K562 (cell line): ENCODE measurements around the gene AASDH. TPM values are rescaled to one million over a fixed set of nuclear protein-coding genes. Genes with fewer than 3 reads are reported as not detected.

Experiments used
- C11orf30 ChIP-seq: fragments of 450-650 bp; IDR thresholded peaks from 2 replicates; pipeline ENCODE4 v1.6.1; 2016; ENCODE audit warnings: low read depth, mild to moderate bottlenecking
- DPF2 ChIP-seq: fragments of 450-650 bp; IDR thresholded peaks from 2 replicates; pipeline ENCODE4 v1.6.1; 2016
- GATAD2B ChIP-seq: fragments of 450-650 bp; IDR thresholded peaks from 2 replicates; pipeline ENCODE4 v1.6.1; 2017; ENCODE audit warnings: mild to moderate bottlenecking, borderline replicate concordance
- HNRNPUL1 ChIP-seq: fragments of 200-400 bp; formaldehyde crosslinking; IDR thresholded peaks from 2 replicates; pipeline ENCODE4 v1.6.1; 2017; ENCODE audit warnings: low read length
- JUND ChIP-seq, 2 experiments: IDR thresholded peaks; 2 replicates in 1 of 2; 3 replicates in 1 of 2; pipeline ENCODE4 v1.6.1; 2011; ENCODE audit warnings: borderline replicate concordance in 2 of 2, low read depth in 2 of 2, low read length in 2 of 2, improper control_type of control experiment in 1 of 2, missing biosample characterization in 1 of 2, missing genetic modification characterization in 1 of 2, missing genetic modification reagents in 1 of 2
- NFIX ChIP-seq: fragments of 250-450 bp; sonication (Bioruptor Pico); IDR thresholded peaks from 2 replicates; pipeline ENCODE4 v1.4.0; 2020; ENCODE audit warnings: low read depth, mild to moderate bottlenecking, moderate library complexity
- NFYB ChIP-seq: IDR thresholded peaks from 2 replicates; pipeline ENCODE4 v1.6.1; 2011; ENCODE audit warnings: mild to moderate bottlenecking, moderate library complexity; ENCODE audit not compliant: insufficient read length; ENCODE audit errors: extremely low read depth
- OTX1 ChIP-seq: fragments of 450-650 bp; formaldehyde crosslinking; IDR thresholded peaks from 2 replicates; pipeline ENCODE4 v1.4.0; 2022; ENCODE audit warnings: mild to moderate bottlenecking
- SETDB1 ChIP-seq: IDR thresholded peaks from one replicate; pipeline ENCODE4 v1.6.1; 2012; ENCODE audit warnings: low read length, control low read depth, inconsistent platforms
- SIN3A ChIP-seq, 2 experiments: fragments of 150-350 bp in 1 of 2; IDR thresholded peaks; 2 replicates each; pipeline ENCODE4 v1.6.1; 2011 to 2016; ENCODE audit warnings: borderline replicate concordance in 2 of 2, low read depth in 2 of 2, low read length in 2 of 2, mild to moderate bottlenecking in 2 of 2, moderate library complexity in 2 of 2; ENCODE audit not compliant: control insufficient read depth in 1 of 2
- TARDBP ChIP-seq: fragments of 450-650 bp; IDR thresholded peaks from 2 replicates; pipeline ENCODE4 v1.6.1; 2016
- ZNF24 ChIP-seq: fragments of 450-650 bp; IDR thresholded peaks from 2 replicates; pipeline ENCODE4 v1.6.1; 2016
- ZNF76 ChIP-seq: fragments of 250-450 bp; sonication (Bioruptor Pico); IDR thresholded peaks from 2 replicates; pipeline ENCODE4 v1.4.0; 2020; ENCODE audit warnings: mild to moderate bottlenecking, moderate library complexity, borderline replicate concordance
- polyA plus RNA-seq, 8 experiments: library from polyadenylated mRNA; depleted of rRNA in 4 of 8; stranded (reverse) in 5 of 8; unstranded in 3 of 8; fragments of >200 nt; fragmentation: Nextera tagmentation in 2 of 8; fragmentation: Illumina TruSeq in 1 of 8; extraction: Ambion mirVana in 2 of 8; extraction: Trizol in 1 of 8; gene quantifications; 2 replicates each; pipeline versions ENCODE4 v1.2.1 to v1.2.3, GENCODE V29; 2011 to 2014; ENCODE audit warnings: inconsistent platforms in 1 of 8, missing spikeins in 1 of 8
- total RNA-seq, 7 experiments: library from RNA; depleted of rRNA in 6 of 7; stranded (reverse); fragments of >200 nt in 6 of 7; fragmentation: Illumina TruSeq in 2 of 7; extraction: Trizol in 2 of 7; gene quantifications; 2 replicates each; pipeline versions ENCODE4 v1.2.1 to v1.2.3, GENCODE V29; 2011 to 2021; ENCODE audit warnings: low replicate concordance in 1 of 7
- TF ChIP-seq, protein P1 (sequence below): sonication (generic); formaldehyde crosslinking; IDR thresholded peaks from 2 replicates; pipeline ENCODE4 v1.8.1; 2023; ENCODE audit warnings: missing genetic modification reagents, mild to moderate bottlenecking, borderline replicate concordance

The AASDH gene
- total and polyA plus RNA-seq, 9 of the 15 experiments (the other 6 are each of a cell fraction or from before 2014, with no cell fraction given), result 8.6 to 29.7 (median 13.7) TPM

DNA sequence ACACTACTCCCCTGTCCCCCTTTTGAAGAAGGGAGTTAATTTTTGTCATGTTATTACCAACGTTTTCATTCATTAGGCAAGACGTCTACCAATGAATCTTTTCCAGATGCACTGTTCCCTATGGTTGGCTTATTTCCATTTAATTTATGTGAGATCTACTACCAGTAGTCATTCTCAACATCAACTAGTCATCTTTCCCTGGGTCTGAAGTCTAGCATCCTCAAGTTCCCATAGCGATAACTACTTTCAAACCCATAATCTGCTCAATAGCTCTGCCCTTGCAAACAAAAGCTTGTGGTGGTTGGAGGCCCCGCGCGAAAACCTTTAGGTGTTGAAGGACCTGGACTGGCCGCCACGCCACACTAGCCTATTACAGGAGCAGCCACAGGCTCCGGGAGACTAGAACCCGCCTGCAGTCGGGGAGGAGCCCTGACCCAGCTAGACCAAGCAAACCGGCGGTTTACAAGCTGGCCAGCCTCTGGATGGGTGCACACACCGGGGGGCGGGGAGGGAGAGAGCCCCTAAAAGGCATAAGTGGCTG lies 47.4 kb upstream of the AASDH start (continued):
- TF ChIP-seq, protein P1, sequence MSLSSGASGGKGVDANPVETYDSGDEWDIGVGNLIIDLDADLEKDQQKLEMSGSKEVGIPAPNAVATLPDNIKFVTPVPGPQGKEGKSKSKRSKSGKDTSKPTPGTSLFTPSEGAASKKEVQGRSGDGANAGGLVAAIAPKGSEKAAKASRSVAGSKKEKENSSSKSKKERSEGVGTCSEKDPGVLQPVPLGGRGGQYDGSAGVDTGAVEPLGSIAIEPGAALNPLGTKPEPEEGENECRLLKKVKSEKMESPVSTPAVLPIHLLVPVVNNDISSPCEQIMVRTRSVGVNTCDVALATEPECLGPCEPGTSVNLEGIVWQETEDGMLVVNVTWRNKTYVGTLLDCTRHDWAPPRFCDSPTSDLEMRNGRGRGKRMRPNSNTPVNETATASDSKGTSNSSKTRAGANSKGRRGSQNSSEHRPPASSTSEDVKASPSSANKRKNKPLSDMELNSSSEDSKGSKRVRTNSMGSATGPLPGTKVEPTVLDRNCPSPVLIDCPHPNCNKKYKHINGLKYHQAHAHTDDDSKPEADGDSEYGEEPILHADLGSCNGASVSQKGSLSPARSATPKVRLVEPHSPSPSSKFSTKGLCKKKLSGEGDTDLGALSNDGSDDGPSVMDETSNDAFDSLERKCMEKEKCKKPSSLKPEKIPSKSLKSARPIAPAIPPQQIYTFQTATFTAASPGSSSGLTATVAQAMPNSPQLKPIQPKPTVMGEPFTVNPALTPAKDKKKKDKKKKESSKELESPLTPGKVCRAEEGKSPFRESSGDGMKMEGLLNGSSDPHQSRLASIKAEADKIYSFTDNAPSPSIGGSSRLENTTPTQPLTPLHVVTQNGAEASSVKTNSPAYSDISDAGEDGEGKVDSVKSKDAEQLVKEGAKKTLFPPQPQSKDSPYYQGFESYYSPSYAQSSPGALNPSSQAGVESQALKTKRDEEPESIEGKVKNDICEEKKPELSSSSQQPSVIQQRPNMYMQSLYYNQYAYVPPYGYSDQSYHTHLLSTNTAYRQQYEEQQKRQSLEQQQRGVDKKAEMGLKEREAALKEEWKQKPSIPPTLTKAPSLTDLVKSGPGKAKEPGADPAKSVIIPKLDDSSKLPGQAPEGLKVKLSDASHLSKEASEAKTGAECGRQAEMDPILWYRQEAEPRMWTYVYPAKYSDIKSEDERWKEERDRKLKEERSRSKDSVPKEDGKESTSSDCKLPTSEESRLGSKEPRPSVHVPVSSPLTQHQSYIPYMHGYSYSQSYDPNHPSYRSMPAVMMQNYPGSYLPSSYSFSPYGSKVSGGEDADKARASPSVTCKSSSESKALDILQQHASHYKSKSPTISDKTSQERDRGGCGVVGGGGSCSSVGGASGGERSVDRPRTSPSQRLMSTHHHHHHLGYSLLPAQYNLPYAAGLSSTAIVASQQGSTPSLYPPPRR (CRISPR knock-in tag), result no peak
- no peak for TF ChIP-seq HNRNPUL1
- no peak for TF ChIP-seq GATAD2B
- TF ChIP-seq ZNF24, result no peak
- TF ChIP-seq JUND (IDR thresholded peaks at IDR 0.05; ENCODE audit: borderline replicate concordance, low read depth, low read length), result 0 out of 2 replicates have a peak, but pooled peaks have one; percentile 8
- TF ChIP-seq JUND (tag; IDR thresholded peaks at IDR 0.05; ENCODE audit: borderline replicate concordance, low read depth, low read length), result no peak
- peak in 1 of 2 experiments; percentile 49; a peak in 1 of 4 replicates for TF ChIP-seq SIN3A (IDR thresholded peaks at IDR 0.05; ENCODE audit: borderline replicate concordance in 2 of 2, control insufficient read depth in 1 of 2, low read depth in 2 of 2, low read length in 2 of 2)
- 0 out of 2 replicates have a peak, but pooled peaks have one; percentile 6 for TF ChIP-seq TARDBP
- TF ChIP-seq C11orf30, result no peak
- TF ChIP-seq DPF2, result no peak
- TF ChIP-seq NFIX (CRISPR knock-in tag), result no peak
- no peak for TF ChIP-seq OTX1 (CRISPR knock-in tag)
- no peak for TF ChIP-seq ZNF76 (CRISPR knock-in tag)
- TF ChIP-seq SETDB1, result no peak
- TF ChIP-seq NFYB, result no peak
